ENCODE results near the gene CCL28. TPM values are rescaled to one million over a fixed set of nuclear protein-coding genes. Genes with fewer than 3 reads are reported as not detected.
A peak's percentile ranks its signal among the peaks of the same experiment; 100 is the strongest.

CCL28 gene
- total RNA-seq, 1 experiment from 2014 or later, result 1.4 TPM

DNA sequence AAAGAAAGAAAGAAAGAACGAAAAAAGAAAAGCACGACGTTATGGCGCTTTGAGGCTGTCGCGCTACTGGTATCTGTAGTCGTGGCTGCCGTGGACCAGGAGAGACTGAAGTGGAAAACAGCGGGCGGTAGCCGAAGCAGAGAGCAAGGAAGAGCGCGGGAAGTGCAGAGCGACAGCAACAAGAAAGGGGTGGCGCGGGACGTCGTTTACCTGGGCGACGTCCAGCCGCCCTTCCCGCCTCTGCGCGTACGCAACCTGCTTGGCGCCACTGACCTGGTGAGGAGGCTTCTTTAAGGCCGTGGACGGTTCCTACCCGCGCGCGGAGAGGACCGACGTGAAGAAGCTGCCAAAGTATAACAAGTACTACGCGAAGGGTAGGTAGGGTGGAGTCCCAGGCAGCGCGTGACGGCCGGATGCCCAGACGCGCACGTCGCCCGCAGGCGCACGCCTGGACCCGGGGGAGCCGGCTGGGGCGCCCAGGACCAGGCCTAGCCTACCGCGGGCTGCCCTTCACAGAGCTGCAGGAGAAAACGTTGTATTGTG lies 15.4 kb downstream of the CCL28 start (continued):
- TF ChIP-seq ZMAT4 (CRISPR knock-in tag; IDR thresholded peaks at IDR 0.05) (no peak), SMAD3 (CRISPR knock-in tag; IDR thresholded peaks at IDR 0.05; ENCODE audit: borderline replicate concordance) (peak; percentile 86; the same call in 1 of the 2 replicates), CREB1 (CRISPR knock-in tag; IDR thresholded peaks at IDR 0.05) (peak; percentile 86), ZNF396 (CRISPR knock-in tag; IDR thresholded peaks at IDR 0.05; ENCODE audit: borderline replicate concordance) (no peak), ZNF416 (CRISPR knock-in tag; IDR thresholded peaks at IDR 0.05) (no peak), TCF7 (CRISPR knock-in tag; IDR thresholded peaks at IDR 0.05; ENCODE audit: low read depth) (0 out of 2 replicates have a peak, but pooled peaks have one; percentile 40), ZNF317 (CRISPR knock-in tag; IDR thresholded peaks at IDR 0.05; ENCODE audit: borderline replicate concordance, low read depth) (0 out of 2 replicates have a peak, but pooled peaks have one; percentile 38), SP1 (CRISPR knock-in tag; conservative IDR thresholded peaks at IDR 0.05) (peak; percentile 41; the same call in 1 of the 2 replicates), HMGXB4 (CRISPR knock-in tag; IDR thresholded peaks at IDR 0.05) (peak; percentile 51; the same call in 1 of the 2 replicates), JUN (CRISPR knock-in tag; IDR thresholded peaks at IDR 0.05) (peak; percentile 88), ELF4 (CRISPR knock-in tag; IDR thresholded peaks at IDR 0.05; ENCODE audit: low read depth) (peak; percentile 44; the same call in 1 of the 2 replicates), HMGA2 (CRISPR knock-in tag; IDR thresholded peaks at IDR 0.05) (no peak), NR3C1 (CRISPR knock-in tag; conservative IDR thresholded peaks at IDR 0.05; ENCODE audit: low read depth) (no peak), USF1 (CRISPR knock-in tag; IDR thresholded peaks at IDR 0.05) (peak; percentile 72), ZNF232 (CRISPR knock-in tag; IDR thresholded peaks at IDR 0.05) (0 out of 2 replicates have a peak, but pooled peaks have one; percentile 24), TP53 (CRISPR knock-in tag; IDR thresholded peaks at IDR 0.05) (no peak), FOXP4 (CRISPR knock-in tag; IDR thresholded peaks at IDR 0.05) (peak; percentile 80), FOXJ3 (CRISPR knock-in tag; IDR thresholded peaks at IDR 0.05; ENCODE audit: borderline replicate concordance) (no peak)
- TF ChIP-seq, protein P1, sequence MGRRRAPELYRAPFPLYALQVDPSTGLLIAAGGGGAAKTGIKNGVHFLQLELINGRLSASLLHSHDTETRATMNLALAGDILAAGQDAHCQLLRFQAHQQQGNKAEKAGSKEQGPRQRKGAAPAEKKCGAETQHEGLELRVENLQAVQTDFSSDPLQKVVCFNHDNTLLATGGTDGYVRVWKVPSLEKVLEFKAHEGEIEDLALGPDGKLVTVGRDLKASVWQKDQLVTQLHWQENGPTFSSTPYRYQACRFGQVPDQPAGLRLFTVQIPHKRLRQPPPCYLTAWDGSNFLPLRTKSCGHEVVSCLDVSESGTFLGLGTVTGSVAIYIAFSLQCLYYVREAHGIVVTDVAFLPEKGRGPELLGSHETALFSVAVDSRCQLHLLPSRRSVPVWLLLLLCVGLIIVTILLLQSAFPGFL (CRISPR knock-in tag; IDR thresholded peaks at IDR 0.05; ENCODE audit: borderline replicate concordance), result no peak; the same call in 1 of the 2 replicates
- TF ChIP-seq, protein P2, sequence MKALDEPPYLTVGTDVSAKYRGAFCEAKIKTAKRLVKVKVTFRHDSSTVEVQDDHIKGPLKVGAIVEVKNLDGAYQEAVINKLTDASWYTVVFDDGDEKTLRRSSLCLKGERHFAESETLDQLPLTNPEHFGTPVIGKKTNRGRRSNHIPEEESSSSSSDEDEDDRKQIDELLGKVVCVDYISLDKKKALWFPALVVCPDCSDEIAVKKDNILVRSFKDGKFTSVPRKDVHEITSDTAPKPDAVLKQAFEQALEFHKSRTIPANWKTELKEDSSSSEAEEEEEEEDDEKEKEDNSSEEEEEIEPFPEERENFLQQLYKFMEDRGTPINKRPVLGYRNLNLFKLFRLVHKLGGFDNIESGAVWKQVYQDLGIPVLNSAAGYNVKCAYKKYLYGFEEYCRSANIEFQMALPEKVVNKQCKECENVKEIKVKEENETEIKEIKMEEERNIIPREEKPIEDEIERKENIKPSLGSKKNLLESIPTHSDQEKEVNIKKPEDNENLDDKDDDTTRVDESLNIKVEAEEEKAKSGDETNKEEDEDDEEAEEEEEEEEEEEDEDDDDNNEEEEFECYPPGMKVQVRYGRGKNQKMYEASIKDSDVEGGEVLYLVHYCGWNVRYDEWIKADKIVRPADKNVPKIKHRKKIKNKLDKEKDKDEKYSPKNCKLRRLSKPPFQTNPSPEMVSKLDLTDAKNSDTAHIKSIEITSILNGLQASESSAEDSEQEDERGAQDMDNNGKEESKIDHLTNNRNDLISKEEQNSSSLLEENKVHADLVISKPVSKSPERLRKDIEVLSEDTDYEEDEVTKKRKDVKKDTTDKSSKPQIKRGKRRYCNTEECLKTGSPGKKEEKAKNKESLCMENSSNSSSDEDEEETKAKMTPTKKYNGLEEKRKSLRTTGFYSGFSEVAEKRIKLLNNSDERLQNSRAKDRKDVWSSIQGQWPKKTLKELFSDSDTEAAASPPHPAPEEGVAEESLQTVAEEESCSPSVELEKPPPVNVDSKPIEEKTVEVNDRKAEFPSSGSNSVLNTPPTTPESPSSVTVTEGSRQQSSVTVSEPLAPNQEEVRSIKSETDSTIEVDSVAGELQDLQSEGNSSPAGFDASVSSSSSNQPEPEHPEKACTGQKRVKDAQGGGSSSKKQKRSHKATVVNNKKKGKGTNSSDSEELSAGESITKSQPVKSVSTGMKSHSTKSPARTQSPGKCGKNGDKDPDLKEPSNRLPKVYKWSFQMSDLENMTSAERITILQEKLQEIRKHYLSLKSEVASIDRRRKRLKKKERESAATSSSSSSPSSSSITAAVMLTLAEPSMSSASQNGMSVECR (CRISPR knock-in tag; IDR thresholded peaks at IDR 0.05; ENCODE audit: borderline replicate concordance), result peak; percentile 80; the same call in 1 of the 2 replicates
- TF ChIP-seq, protein P3, sequence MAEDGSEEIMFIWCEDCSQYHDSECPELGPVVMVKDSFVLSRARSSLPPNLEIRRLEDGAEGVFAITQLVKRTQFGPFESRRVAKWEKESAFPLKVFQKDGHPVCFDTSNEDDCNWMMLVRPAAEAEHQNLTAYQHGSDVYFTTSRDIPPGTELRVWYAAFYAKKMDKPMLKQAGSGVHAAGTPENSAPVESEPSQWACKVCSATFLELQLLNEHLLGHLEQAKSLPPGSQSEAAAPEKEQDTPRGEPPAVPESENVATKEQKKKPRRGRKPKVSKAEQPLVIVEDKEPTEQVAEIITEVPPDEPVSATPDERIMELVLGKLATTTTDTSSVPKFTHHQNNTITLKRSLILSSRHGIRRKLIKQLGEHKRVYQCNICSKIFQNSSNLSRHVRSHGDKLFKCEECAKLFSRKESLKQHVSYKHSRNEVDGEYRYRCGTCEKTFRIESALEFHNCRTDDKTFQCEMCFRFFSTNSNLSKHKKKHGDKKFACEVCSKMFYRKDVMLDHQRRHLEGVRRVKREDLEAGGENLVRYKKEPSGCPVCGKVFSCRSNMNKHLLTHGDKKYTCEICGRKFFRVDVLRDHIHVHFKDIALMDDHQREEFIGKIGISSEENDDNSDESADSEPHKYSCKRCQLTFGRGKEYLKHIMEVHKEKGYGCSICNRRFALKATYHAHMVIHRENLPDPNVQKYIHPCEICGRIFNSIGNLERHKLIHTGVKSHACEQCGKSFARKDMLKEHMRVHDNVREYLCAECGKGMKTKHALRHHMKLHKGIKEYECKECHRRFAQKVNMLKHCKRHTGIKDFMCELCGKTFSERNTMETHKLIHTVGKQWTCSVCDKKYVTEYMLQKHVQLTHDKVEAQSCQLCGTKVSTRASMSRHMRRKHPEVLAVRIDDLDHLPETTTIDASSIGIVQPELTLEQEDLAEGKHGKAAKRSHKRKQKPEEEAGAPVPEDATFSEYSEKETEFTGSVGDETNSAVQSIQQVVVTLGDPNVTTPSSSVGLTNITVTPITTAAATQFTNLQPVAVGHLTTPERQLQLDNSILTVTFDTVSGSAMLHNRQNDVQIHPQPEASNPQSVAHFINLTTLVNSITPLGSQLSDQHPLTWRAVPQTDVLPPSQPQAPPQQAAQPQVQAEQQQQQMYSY (CRISPR knock-in tag; IDR thresholded peaks at IDR 0.05), result no peak; the same call in 1 of the 2 replicates
- TF ChIP-seq, protein P4, sequence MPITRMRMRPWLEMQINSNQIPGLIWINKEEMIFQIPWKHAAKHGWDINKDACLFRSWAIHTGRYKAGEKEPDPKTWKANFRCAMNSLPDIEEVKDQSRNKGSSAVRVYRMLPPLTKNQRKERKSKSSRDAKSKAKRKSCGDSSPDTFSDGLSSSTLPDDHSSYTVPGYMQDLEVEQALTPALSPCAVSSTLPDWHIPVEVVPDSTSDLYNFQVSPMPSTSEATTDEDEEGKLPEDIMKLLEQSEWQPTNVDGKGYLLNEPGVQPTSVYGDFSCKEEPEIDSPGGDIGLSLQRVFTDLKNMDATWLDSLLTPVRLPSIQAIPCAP (CRISPR knock-in tag; IDR thresholded peaks at IDR 0.05), result peak; percentile 87

All from WTC11 (cell line).